Activated naive CD4-positive, alpha-beta T cell (primary cell): ENCODE measurements around the gene IGF2R.
"Not testable (repeated sequence)": the region's sequence is repeated elsewhere in the genome, so short reads cannot be mapped to it uniquely, and the experiment has no call there.

ENCODE experiments used
- DNase-seq, 4 experiments: peaks; one replicate each; lab custom pipeline; 2025; lab: John Stamatoyannopoulos, UW

The IGF2R gene

GRCh38 chr6:160101277-160102205 is 132.7 kb downstream of the IGF2R start:
- DNase-seq, result no peak

DNA sequence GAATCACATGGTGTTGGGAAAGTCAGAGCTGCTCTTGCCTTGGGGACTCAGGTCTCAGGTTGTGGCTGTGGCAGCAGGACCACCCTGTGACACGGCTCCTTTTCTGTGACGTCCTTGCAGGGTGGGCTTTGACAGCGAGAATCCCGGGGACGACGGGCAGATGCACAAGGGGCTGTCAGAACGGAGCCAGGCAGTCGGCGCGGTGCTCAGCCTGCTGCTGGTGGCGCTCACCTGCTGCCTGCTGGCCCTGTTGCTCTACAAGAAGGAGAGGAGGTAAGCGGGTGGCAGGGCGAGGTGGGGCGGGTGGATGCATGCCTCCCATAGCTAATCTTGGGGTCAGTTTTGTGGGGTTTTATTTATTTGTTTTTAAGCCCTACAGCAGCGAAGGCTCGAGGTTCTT is 133.5 kb downstream of the IGF2R start:
- DNase-seq, result no peak

- no peak for DNase-seq
These were observed 134.3 kb downstream of the IGF2R start for GRCh38 chr6:160102956-160103824.

DNA sequence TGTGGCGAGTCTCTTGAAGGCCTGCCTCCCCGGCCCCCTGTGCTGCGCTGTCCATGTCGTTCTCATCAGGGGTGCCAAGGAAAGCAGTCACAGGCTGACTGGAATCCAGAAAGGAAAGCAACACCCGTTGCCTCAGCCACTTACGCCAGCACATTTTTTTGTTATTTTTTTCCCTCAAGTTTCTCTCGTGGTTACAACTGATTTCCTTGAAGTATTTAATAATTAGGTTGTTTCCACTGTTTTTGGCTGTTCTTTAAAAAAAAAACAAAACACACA is 134.9 kb downstream of the IGF2R start:
- no peak for DNase-seq

GRCh38 chr6:160104821-160105517 is 136.1 kb downstream of the IGF2R start:
- no peak for DNase-seq

DNA sequence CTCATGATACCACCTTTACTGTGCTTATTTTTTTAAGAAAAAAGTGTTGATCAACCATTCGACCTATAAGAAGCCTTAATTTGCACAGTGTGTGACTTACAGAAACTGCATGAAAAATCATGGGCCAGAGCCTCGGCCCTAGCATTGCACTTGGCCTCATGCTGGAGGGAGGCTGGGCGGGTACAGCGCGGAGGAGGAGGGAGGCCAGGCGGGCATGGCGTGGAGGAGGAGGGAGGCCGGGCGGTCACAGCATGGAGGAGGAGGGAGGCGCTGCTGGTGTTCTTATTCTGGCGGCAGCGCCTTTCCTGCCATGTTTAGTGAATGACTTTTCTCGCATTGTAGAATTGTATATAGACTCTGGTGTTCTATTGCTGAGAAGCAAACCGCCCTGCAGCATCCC is 137.1 kb downstream of the IGF2R start:
- no peak for DNase-seq

DNA sequence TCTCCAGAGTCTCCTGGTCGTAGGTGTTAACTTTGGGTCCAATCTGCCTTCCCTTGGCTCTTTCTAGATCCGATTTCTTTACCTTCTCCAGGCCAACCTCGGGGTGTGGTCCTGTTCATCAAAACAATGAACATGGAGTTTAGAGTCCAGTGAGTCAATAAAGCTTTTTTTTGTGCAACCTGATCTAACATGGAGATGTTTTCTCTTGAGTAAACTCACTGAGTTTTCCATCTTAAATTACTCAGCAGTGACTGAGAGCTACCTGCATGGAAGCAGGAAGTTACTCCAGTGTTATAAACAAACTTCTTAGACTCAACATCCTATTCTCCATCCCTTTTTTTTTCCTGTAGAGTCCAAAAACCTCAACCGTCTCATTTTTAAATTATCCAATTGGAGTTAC is 137.8 kb downstream of the IGF2R start:
- DNase-seq, result no peak

DNA sequence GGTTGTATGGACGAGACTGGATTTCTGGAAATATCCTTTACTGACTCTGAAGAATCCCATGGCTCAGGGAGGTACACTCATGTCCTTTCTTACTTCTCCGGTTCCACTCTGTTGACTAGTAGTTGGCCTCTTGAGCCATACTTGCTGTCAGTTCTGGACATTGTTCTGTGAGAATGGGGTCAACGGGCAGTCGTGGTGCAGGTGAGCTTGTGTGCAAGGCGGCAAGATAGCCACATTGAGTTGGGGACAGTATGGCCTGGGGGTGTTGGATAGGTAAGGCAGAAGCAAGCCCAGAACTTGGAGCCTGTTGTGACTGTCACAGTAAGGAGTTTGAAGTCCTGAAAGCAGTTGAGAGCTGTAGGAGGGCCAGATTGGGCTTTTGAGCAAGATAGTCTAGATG is 139.2 kb downstream of the IGF2R start:
- DNase-seq, result no peak

- DNase-seq, result no peak
These were observed 141.8 kb downstream of the IGF2R start for GRCh38 chr6:160110586-160111123.

DNA sequence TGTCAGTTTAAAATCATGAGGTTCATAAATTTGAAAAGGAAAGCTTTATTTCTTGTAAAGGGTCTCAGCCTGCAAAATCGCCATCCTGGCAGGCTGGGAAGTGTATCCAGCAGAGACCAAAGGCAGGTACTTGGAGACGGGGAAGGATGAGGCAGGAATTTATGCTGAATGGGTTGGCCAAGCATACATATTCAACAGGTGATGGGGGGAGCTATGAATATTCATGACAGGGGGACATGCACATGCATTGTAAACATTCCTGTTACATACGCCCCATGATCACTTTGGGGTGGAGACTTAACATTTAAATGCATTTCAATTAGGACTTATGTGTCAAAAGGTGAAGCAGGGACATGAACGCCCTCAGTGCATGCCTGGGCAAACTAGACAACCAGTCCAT is 142.9 kb downstream of the IGF2R start:
- DNase-seq, result no peak

- DNase-seq, result no peak
These were observed 143.9 kb downstream of the IGF2R start for GRCh38 chr6:160112628-160113299.

- DNase-seq, result not testable (repeated sequence)
These were observed 145.7 kb downstream of the IGF2R start for GRCh38 chr6:160114536-160114935.

- DNase-seq, result no peak
These were observed 146.5 kb downstream of the IGF2R start for GRCh38 chr6:160115421-160115820.

GRCh38 chr6:160116411-160116810 is 147.5 kb downstream of the IGF2R start:
- no peak for DNase-seq

DNA sequence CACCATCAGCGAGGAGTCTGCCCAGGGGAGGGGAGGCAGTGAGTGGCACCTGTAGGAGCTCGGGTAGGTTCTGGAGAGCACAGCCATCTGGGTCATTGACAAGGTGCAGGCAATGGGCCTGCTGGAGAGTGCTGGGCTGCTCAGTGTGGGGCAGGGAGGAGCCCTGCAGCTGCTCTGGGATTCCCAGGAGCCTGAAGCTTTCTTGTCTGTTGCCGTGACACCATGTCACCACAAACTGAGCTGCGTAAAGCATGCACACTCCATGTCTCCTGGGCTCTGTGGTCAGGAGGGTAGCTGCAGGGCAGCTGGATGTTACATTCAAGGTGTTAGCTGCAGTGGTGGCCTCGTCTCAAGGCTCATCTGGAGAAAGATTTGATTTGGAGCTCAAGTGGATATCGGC is 148.3 kb downstream of the IGF2R start:
- DNase-seq, result no peak

DNA sequence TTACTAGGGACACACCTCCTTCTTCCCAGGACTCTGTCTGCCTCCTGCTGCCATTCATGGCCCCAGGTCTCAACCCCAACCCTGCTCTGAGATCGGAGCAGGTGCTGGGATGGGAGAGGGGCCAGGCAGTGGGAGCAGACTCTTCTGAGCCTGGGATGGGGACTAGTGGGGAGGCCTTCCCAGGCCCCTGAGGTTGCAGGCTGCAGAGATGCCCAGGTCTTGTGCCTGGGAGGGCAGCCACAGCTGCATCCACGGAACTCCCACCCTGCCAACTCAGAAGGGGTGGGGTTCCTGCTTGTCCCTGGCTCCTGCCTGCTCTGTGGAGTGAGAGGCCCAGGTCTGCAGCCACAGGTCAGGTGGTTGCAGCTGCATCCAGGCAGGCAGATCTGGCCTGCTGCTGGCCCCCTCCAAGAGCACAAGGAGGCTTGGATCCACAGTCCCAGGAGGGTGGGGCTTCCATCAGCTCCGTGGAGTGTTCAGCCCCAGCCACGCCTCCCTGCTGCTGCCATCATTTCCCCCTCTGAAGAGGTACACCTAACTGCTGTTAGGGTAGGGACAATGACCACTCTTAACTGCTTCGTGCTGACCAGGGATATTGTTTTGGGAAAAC is 149.8 kb downstream of the IGF2R start:
- no peak for DNase-seq

DNA sequence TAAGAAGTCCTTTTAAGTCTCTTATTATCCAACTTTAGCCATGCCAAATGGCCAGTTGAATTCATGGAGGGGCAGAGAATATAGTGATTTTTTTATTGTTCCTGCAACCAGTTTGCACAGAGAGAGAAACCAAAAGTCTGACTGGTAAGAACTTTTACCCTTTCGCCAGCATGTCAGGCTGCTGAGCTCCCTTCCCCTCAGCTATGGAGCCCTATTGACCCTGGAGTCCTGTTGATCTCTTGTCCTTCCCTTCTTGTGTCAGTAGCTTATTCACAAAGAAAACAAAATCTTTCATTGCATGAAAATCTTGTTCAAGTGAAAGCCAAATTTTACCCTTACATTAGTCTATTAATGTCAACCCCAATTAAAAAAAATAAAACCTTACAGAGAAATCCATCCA is 151.2 kb downstream of the IGF2R start:
- DNase-seq, result no peak

GRCh38 chr6:160121558-160121957 is 152.7 kb downstream of the IGF2R start, which contains the start of gene SLC22A1:
Gene SLC22A1, plus strand, starts transcription at chr6:160121815. Its CDS starts 121 bp downstream, at chr6:160121936.
- DNase-seq, result no peak

- DNase-seq, result no peak
These were observed 153.1 kb downstream of the IGF2R start for GRCh38 chr6:160121981-160122380.

DNA sequence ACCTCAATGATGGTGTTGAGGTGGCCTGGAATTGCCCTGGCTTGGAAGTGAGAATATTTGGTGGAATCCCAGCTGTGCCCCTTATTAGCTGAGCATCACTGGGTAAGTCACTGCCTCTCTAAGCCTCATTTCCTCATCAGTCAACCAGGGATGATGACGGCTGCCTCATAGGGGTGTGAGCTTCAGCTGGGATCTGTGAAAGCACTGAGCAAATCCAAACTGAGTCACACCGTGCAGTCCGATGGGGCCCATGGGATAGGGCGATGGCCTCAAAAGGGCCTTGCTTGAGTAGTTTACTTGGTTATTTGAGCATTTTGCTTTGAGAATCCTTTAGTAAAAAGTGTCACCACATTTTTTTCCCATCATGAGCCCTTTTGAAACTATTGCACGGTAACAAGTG is 153.9 kb downstream of the IGF2R start:
- DNase-seq, result no peak

- no peak for DNase-seq
These were observed 155.1 kb downstream of the IGF2R start for GRCh38 chr6:160124007-160124406.
